OCI-LY3 (cell line): ENCODE data around the gene COTL1.

ENCODE experiments used
- CTCF ChIP-seq: fragments of 200-600, 300-600 bp; sonication (generic); IDR thresholded peaks from 2 replicates; pipeline ENCODE4 v1.5.1; 2014; ENCODE audit warnings: antibody characterized with exemption, low read length, low read depth
- EZH2phosphoT487 ChIP-seq: fragments of 200-600 bp; shearing (Covaris generic); IDR thresholded peaks from 2 replicates; pipeline ENCODE4 v1.6.1; 2018; ENCODE audit warnings: antibody characterized with exemption, mixed run types, low read depth

GRCh38 chr16:84594725-84595038 is 23.2 kb downstream of the COTL1 start:
- TF ChIP-seq CTCF (no peak), EZH2phosphoT487 (no peak)
